Testis (tissue), 3 donors: Measurements from ENCODE around the gene SSRP1. TPM values are rescaled to one million over a fixed set of nuclear protein-coding genes. Genes with fewer than 3 reads are reported as not detected.

Experiments used
- DNase-seq: peaks from one replicate; pipeline ENCODE4 v3.0.0-alpha.2; 2019
- H3K27ac ChIP-seq, 2 donors: fragments of 200-600 bp; sonication (generic); one replicate each; pipeline ENCODE4 v1.5.1; 2019
- H3K27me3 ChIP-seq: fragments of 200-600 bp; sonication (generic); one replicate; pipeline ENCODE4 v1.5.1; 2019
- H3K36me3 ChIP-seq: fragments of 200-600 bp; sonication (generic); one replicate; pipeline ENCODE4 v1.5.1; 2017; ENCODE audit warnings: low read depth; ENCODE audit errors: missing control alignments
- H3K4me1 ChIP-seq: fragments of 200-600 bp; sonication (generic); one replicate; pipeline ENCODE4 v1.5.1; 2019
- H3K4me3 ChIP-seq, 2 donors: fragments of 200-600 bp; sonication (generic); one replicate each; pipeline ENCODE4 v1.5.1; 2017 to 2019
- H3K9me3 ChIP-seq: fragments of 200-600 bp; sonication (generic); one replicate; pipeline ENCODE4 v1.5.1; 2017
- POLR2A ChIP-seq: fragments of 450-650 bp; IDR thresholded peaks from one replicate; pipeline ENCODE4 v1.6.1; 2017; ENCODE audit warnings: antibody characterized with exemption, mild to moderate bottlenecking, moderate library complexity
- WGBS, 2 donors: methylation state at CpG; one replicate each; pipeline ENCODE4 v1.1.5; 2018; 5-methylcytosine and 5-hydroxymethylcytosine counted together
- intact Hi-C: fragments of 100-400 bp; cut with DNase I; formaldehyde crosslinking; loops from one replicate; pipeline ENCODE4 v1.15.1; 2023; ENCODE audit warnings: low total_unique reads
- polyA plus RNA-seq: library from polyadenylated mRNA; stranded (reverse); fragments of 350-450 nt; fragmentation: Illumina TruSeq; extraction: RNeasy Lipid Tissue Mini Kit (QIAGEN cat#74804); gene quantifications from one replicate; pipeline ENCODE4 v1.2.3, GENCODE V29; 2014; ENCODE audit warnings: low read depth, low replicate concordance; ENCODE audit not compliant: insufficient read depth
- total RNA-seq, 2 donors: library from RNA; depleted of rRNA; stranded (reverse); fragments of >200 nt; gene quantifications; one replicate each; pipeline ENCODE4 v1.2.3, GENCODE V29; 2016
- TF ChIP-seq, protein P1 (sequence below), 3 experiments: fragments of 450-650 bp in 2 of 3; fragments of 200-600 bp in 1 of 3; sonication (generic) in 1 of 3; IDR thresholded peaks; one replicate each; pipeline ENCODE4 v1.5.1; 2016 to 2019; ENCODE audit warnings: antibody characterized with exemption in 3 of 3, mild to moderate bottlenecking in 2 of 3, moderate library complexity in 1 of 3

The SSRP1 gene
- total and polyA plus RNA-seq, 3 donors from 2014 or later, result 89.1 to 111 (median 104) TPM

DNA sequence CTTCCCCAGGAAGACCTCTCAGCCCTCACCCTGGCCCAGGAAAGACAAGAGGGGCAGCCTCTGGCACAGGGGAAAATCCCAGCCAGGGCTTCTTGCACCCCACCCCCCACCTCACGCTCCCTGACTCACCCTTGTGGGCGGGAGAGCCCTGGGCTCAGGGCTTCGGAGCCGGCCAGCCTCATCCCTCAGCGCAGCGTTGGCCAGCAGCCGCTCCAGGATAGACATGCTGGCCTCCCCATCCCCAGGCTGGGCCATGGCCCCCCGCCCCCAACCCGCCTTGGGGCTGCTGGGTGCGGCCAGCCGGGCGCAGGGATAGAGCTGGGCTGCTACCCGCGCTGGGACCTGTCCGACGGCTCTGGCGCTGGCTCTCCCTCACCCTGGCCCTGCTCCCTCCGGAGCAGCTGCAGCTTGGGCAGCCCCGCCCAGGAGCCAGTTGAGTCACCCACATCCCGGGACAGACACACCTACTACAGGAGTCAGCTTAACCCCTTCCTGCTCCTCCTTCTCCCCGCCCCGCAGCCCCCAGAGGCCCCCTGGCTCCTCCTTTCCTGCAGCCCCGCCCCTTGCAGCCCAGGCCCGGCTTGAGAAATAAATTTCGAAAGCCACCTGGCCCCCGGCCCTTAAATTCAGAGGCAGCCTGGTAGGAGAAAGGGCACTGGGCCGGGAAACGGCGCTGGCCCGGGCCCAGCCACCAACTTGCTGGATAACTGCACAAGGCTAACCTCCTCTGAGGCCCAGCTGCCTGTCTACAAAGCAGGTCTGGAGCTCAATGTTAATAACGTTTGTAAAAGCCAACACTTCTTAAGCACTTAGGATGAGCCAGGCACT is 24.4 kb downstream of the SSRP1 start:
- TF ChIP-seq POLR2A, result no peak
- TF ChIP-seq, protein P1, sequence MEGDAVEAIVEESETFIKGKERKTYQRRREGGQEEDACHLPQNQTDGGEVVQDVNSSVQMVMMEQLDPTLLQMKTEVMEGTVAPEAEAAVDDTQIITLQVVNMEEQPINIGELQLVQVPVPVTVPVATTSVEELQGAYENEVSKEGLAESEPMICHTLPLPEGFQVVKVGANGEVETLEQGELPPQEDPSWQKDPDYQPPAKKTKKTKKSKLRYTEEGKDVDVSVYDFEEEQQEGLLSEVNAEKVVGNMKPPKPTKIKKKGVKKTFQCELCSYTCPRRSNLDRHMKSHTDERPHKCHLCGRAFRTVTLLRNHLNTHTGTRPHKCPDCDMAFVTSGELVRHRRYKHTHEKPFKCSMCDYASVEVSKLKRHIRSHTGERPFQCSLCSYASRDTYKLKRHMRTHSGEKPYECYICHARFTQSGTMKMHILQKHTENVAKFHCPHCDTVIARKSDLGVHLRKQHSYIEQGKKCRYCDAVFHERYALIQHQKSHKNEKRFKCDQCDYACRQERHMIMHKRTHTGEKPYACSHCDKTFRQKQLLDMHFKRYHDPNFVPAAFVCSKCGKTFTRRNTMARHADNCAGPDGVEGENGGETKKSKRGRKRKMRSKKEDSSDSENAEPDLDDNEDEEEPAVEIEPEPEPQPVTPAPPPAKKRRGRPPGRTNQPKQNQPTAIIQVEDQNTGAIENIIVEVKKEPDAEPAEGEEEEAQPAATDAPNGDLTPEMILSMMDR (IDR thresholded peaks at IDR 0.05), result no peak
- intact Hi-C loops, result no loop called here
- peaks cover 62% of the 10 kb centered on the region for H3K4me1 ChIP-seq
- no peaks in the 10 kb centered on the region for H3K36me3 ChIP-seq
- H3K4me3 ChIP-seq, result no peak overlapping the region
- no peaks in the 10 kb centered on the region for H3K27me3 ChIP-seq
- peak overlapping the region; percentile 68 to 85 for H3K27ac ChIP-seq
- 34 to 36% methylated on average over 11 to 30 of the region's 31 CpGs for WGBS, 2 donors
- peak; percentile 86 for DNase-seq
- H3K9me3 ChIP-seq, result no peaks in the 10 kb centered on the region

DNA sequence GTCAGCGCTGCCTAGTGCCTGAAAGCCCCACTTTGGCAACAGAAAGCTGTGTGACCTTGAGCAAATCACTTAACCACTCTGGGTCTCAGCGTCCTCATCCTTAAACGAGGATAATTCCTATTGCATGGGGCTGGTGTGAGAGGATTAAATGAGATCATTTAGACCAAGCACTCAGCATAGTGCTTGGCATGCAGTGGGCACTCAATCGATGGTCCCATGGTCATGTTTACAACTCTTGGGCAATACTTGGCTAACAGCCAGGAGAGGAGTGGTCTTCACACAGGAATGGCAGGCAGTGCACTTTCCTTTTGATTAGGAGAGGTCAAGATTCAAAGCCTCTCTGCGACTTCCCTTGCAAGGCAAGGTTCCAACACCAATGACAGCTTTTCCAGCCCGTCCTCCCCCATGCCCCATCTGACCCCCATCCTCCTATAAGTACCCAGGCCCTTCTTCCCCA is 25.0 kb downstream of the SSRP1 start:
- Histone ChIP-seq H3K9me3 (no peaks in the 10 kb centered on the region), H3K4me1 (peaks cover 64% of the 10 kb centered on the region), H3K36me3 (no peaks in the 10 kb centered on the region), H3K27me3 (no peaks in the 10 kb centered on the region), H3K27ac (peak overlapping the region; percentile 65 to 85), H3K4me3 (no peak overlapping the region)
- peak; percentile 37 for DNase-seq
- WGBS, 2 donors, result 29 to 34% methylated on average over 6 of the region's 6 CpGs
- TF ChIP-seq POLR2A, result no peak
- TF ChIP-seq, protein P1 (IDR thresholded peaks at IDR 0.05), result no peak
- intact Hi-C loops, result no loop called here

DNA sequence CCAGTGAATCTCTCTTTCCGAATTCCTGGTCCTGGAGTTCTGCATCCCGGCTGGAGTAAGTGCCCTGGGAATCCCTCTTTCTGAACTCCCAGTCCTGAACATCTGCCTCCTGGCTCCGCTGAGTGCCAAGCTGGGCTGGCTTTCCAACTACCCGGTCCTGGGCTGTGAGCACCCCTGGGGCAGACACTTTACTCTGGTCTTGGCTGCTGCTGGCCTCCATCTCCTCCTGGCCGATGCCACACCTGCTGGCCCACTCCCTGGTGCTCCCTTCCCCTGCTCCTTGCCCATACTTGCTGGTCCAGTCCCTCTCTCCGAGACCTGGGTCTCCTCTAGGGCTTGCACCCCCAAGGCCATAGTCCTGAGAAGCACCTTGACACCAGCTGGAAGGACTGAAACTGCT is 25.6 kb downstream of the SSRP1 start:
- H3K9me3 ChIP-seq, result no peaks in the 10 kb centered on the region
- WGBS, 2 donors, result 55 to 64% methylated on average over 6 of the region's 6 CpGs
- DNase-seq, result no peak
- intact Hi-C loops, result no loop called here
- H3K4me1 ChIP-seq, result peaks cover 63% of the 10 kb centered on the region
- no peak overlapping the region for H3K4me3 ChIP-seq
- H3K36me3 ChIP-seq, result no peaks in the 10 kb centered on the region
- H3K27me3 ChIP-seq, result no peaks in the 10 kb centered on the region
- TF ChIP-seq, protein P1 (IDR thresholded peaks at IDR 0.05), result no peak
- no peak for TF ChIP-seq POLR2A
- H3K27ac ChIP-seq, result peak overlapping the region; percentile 65 to 85

DNA sequence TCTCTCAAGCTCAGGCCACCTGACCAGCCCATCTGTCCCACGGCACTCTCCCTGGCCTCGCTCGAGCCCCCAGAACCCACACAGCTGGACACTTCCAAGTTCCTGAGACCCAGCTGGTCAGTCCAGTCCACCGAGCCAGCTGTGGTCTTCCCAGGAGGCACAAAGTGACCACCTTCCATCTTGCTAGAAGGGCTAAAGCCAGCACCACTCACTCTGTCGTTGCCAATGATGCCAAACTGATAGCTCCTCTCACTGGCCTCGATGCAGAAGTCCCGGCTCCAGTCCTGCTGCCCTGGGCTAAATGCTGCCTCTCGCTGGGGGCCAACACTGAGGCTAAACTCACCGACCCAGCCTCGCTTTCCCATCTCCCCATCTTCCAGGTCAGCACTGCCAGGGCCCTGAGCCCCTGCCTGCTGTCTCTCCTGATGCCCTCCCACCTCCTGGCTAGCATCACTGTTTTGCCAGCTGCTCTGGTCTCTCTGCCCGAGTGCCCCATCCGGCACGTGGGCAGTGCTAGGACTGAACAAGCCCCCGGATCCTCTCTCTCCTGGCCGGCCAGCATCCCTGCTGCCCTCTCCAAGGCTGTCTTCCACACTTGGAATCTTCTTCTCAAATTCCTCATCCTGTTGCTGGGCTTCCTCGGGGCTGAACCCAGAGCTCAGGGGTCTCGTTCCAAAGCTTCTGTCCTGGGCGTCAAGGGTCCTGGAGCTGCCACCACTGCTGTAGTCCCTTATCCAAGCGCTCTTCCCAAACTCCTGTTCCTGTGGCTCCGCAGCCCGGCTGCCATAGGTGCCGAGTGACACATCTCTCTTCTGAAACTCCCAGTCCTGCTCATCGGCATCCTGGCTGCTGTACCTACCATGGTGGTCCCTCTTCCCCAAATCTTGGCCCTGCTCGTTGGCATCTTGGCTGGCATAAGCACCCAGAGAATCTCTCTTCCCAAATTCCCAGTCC is 26.3 kb downstream of the SSRP1 start:
- TF ChIP-seq POLR2A, result no peak
- TF ChIP-seq, protein P1 (IDR thresholded peaks at IDR 0.05), result no peak
- H3K27ac ChIP-seq, result peak overlapping the region; percentile 65 to 85
- H3K4me1 ChIP-seq, result peaks cover 67% of the 10 kb centered on the region
- H3K9me3 ChIP-seq, result no peaks in the 10 kb centered on the region
- intact Hi-C loops, result no loop called here
- H3K4me3 ChIP-seq, result no peak overlapping the region
- no peaks in the 10 kb centered on the region for H3K36me3 ChIP-seq
- DNase-seq, result no peak
- H3K27me3 ChIP-seq, result no peaks in the 10 kb centered on the region
- WGBS, 2 donors, result 83 to 92% methylated on average over 24 of the region's 24 CpGs
